Activated CD4-positive, alpha-beta T cell treated with anti-CD3 and anti-CD28 coated beads, Interleukin-2, amount 10 ng/mL, durations not matched to agents 24 days and 14 days (primary cell): ENCODE results near the gene ISOC2. TPM values are rescaled to one million over a fixed set of nuclear protein-coding genes. Genes with fewer than 3 reads are reported as not detected.
"Not testable (repeated sequence)": the region's sequence is repeated elsewhere in the genome, so short reads cannot be mapped to it uniquely, and the experiment has no call there.

ENCODE experiments used
- DNase-seq: peaks from one replicate; pipeline ENCODE4 v3.0.0; 2022
- H3K27ac Mint-ChIP-seq: one replicate; pipeline ENCODE4 v1.8.0; 2022; ENCODE audit warnings: mild to moderate bottlenecking, mixed read lengths
- H3K27me3 Mint-ChIP-seq: one replicate; pipeline ENCODE4 v1.8.0; 2022; ENCODE audit warnings: mixed read lengths
- H3K36me3 Mint-ChIP-seq: one replicate; pipeline ENCODE4 v1.8.0; 2022; ENCODE audit warnings: low read depth, mild to moderate bottlenecking, mixed read lengths
- H3K4me1 Mint-ChIP-seq: one replicate; pipeline ENCODE4 v1.8.0; 2021; ENCODE audit warnings: mixed read lengths
- H3K4me3 Mint-ChIP-seq: one replicate; pipeline ENCODE4 v1.8.0; 2022; ENCODE audit warnings: mild to moderate bottlenecking, moderate library complexity, mixed read lengths
- H3K9me3 Mint-ChIP-seq: one replicate; pipeline ENCODE4 v1.8.0; 2021; ENCODE audit warnings: mixed read lengths
- intact Hi-C: fragments of 100-400 bp; cut with micrococcal nuclease; formaldehyde crosslinking; loops from one replicate; pipeline ENCODE4 v1.15.1; 2023
- total RNA-seq: library from RNA; stranded (reverse); gene quantifications from 2 replicates; pipeline ENCODE4 v1.2.3, GENCODE V29; 2022

The ISOC2 gene
- total RNA-seq, 1 donor from 2014 or later: 35.2 TPM

GRCh38 chr19:55451965-55452748 lies 9.3 kb downstream of the ISOC2 start:
- no peak overlapping the region for H3K4me3 Mint-ChIP-seq

GRCh38 chr19:55451163-55451964 lies 10.1 kb downstream of the ISOC2 start:
- peaks cover 9% of the 10 kb centered on the region for H3K36me3 Mint-ChIP-seq
- H3K27ac Mint-ChIP-seq: no peak overlapping the region
- DNase-seq: no peak
- peaks cover 5% of the 10 kb centered on the region for H3K4me1 Mint-ChIP-seq
- no peaks in the 10 kb centered on the region for H3K9me3 Mint-ChIP-seq
- H3K27me3 Mint-ChIP-seq: peaks cover 30% of the 10 kb centered on the region
- intact Hi-C loops: no loop called here
- peak overlapping the region; percentile 47 for H3K4me3 Mint-ChIP-seq

More at GRCh38 chr19:55451965-55452748, 9.3 kb downstream of the ISOC2 start:
- Mint-ChIP-seq H3K27me3 (peaks cover 30% of the 10 kb centered on the region), H3K36me3 (peaks cover 9% of the 10 kb centered on the region), H3K9me3 (no peaks in the 10 kb centered on the region), H3K27ac (no peak overlapping the region), H3K4me1 (peaks cover 5% of the 10 kb centered on the region)
- no peak for DNase-seq
- intact Hi-C loops: no loop called here

DNA sequence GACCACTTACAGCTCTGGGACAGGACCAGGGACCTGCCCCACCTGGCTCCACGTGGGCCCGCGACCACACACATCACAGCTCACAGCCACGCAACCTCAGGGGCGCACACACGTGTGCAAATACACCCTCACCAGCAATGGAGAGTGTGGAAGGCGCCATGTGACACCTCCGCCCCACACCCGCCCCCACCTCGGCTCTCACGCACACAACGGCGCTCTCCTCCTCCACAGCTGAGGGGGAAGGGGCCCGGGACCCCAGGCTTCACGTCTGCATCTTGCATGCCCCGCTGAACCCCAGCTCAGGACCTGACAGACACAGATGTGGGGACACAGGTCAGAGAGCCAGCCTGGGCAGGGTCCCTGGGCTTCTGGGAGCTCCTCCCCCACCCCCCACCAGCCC lies 12.0 kb downstream of the ISOC2 start:
- Mint-ChIP-seq H3K4me3 (no peak overlapping the region), H3K4me1 (peaks cover 2% of the 10 kb centered on the region), H3K36me3 (peaks cover 6% of the 10 kb centered on the region), H3K27ac (no peak overlapping the region), H3K9me3 (no peaks in the 10 kb centered on the region), H3K27me3 (peaks cover 41% of the 10 kb centered on the region)
- intact Hi-C loops: no loop called here
- no peak for DNase-seq

DNA sequence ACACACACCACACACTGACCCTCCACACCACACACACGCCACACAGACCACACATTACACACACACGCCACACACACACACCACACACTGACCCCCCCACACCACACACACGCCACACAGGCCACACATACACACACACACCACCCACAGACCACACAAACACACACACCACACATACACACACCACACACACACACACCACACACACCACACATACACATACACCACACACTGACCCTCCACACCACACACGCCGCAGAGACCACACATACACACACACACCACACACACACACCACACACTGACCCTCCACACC lies 13.3 kb downstream of the ISOC2 start:
- H3K27ac Mint-ChIP-seq, DNase-seq, H3K4me1 Mint-ChIP-seq, H3K9me3 Mint-ChIP-seq, H3K4me3 Mint-ChIP-seq, H3K36me3 Mint-ChIP-seq, intact Hi-C loops: not testable (repeated sequence)
- H3K27me3 Mint-ChIP-seq: peaks cover 45% of the 10 kb centered on the region

DNA sequence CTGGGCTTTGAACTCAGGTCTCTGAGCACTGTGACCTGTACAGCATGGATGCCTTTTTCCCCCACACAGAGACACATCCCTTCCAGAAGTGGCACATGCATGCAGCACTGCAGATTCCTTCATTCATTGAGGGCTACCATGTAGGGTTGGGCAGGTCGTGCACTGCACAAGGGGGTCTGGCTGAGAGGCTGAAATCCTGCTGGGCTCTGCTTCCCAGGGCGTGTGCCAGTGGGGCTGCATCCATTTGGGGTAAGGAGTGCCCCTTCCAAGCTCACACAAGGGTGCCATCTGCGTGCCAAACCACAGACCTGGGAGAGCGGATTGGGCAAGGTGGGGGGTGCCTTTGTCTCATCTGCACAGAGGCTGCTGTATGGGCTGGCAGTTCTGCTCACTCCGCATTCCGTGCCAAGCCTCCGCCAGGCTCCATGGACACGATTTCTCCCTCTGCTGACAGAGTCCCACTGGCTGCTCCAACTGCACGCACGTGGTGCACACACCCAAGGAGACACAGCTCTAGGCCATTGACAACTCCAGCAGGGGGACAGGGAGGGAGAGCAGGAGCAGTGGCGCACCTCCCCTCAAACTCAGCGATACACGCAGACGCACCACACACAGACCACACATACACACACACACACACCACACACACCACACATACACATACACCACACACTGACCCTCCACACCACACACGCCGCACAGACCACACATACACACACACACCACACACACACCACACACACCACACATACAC lies 13.8 kb downstream of the ISOC2 start:
- intact Hi-C loops: no loop called here
- Mint-ChIP-seq H3K36me3 (no peaks in the 10 kb centered on the region), H3K27me3 (peaks cover 45% of the 10 kb centered on the region), H3K27ac (no peak overlapping the region), H3K9me3 (no peaks in the 10 kb centered on the region), H3K4me3 (no peak overlapping the region), H3K4me1 (peaks cover 3% of the 10 kb centered on the region)
- DNase-seq: peak; percentile 62

DNA sequence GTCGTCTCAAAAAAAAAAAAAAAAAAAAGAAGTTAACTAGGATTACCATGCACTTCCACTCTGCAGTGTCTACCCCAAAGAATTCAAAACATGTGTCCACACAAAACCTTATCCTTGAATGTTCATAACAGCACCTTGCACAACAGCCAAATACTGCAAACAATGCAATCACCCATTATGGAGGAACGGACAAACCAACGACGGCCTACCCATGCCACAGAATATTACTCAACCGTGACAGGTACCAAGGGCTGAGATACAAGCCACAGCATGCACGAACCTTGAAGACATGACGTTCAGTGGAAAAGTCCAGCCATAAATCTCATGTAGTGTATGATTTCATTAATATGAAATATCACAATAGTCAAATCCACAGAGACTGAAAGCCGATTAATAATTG lies 15.4 kb downstream of the ISOC2 start:
- Mint-ChIP-seq H3K9me3 (no peaks in the 10 kb centered on the region), H3K4me3 (no peak overlapping the region), H3K27me3 (peaks cover 48% of the 10 kb centered on the region), H3K27ac (no peak overlapping the region), H3K36me3 (peaks cover under 1% of the 10 kb centered on the region), H3K4me1 (peaks cover 9% of the 10 kb centered on the region)
- intact Hi-C loops: no loop called here
- DNase-seq: no peak

- H3K9me3 Mint-ChIP-seq: no peaks in the 10 kb centered on the region
Observed at GRCh38 chr19:55444646-55445045, 16.8 kb downstream of the ISOC2 start.

DNA sequence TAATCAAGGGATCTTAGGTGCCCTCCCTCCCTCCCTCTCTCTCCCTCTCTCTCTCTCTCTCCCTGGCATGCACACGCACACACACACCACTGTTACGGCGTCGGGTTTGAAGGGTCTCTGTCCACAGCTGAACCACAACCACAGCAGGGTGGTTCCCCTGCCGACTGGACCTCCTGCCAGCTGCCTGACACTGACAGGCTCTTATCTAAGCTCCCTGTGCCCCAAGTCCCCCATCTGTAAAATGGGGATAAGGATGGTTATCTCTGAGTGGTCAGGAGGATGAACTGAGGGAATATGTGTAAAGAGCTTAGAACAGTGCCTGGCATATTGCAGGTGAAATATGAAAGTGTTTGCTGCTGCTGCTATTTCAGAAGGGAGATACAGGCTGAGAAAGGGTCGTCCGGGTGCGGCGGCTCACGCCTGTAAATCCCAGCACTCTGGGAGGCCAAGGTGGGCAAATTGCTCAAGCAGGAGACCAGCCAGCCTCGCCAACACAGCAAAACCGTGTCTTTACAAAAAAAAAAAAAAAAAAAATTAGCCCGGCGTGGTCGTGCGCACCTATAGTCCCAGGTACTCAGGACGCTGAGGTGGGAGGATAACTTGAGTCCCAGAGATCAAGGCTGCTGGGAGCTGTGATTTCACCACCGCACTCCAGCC lies 17.5 kb downstream of the ISOC2 start:
- peaks cover 56% of the 10 kb centered on the region for H3K27me3 Mint-ChIP-seq
- no peak overlapping the region for H3K27ac Mint-ChIP-seq
- intact Hi-C loops: loop anchor here (5.0 kb wide), 1 partner anchor 282 kb away; no protein-coding TSS in a partner anchor
- peaks cover 13% of the 10 kb centered on the region for H3K4me1 Mint-ChIP-seq
- no peak overlapping the region for H3K4me3 Mint-ChIP-seq
- H3K36me3 Mint-ChIP-seq: peaks cover 2% of the 10 kb centered on the region
- no peaks in the 10 kb centered on the region for H3K9me3 Mint-ChIP-seq
- no peak for DNase-seq

More at GRCh38 chr19:55444646-55445045, 16.8 kb downstream of the ISOC2 start:
- intact Hi-C loops: loop anchor here (5.0 kb wide), 1 partner anchor 282 kb away; no protein-coding TSS in a partner anchor
- Mint-ChIP-seq H3K36me3 (peaks cover 2% of the 10 kb centered on the region), H3K4me1 (peaks cover 13% of the 10 kb centered on the region), H3K27me3 (peaks cover 49% of the 10 kb centered on the region), H3K27ac (no peak overlapping the region), H3K4me3 (no peak overlapping the region)
- DNase-seq: no peak

DNA sequence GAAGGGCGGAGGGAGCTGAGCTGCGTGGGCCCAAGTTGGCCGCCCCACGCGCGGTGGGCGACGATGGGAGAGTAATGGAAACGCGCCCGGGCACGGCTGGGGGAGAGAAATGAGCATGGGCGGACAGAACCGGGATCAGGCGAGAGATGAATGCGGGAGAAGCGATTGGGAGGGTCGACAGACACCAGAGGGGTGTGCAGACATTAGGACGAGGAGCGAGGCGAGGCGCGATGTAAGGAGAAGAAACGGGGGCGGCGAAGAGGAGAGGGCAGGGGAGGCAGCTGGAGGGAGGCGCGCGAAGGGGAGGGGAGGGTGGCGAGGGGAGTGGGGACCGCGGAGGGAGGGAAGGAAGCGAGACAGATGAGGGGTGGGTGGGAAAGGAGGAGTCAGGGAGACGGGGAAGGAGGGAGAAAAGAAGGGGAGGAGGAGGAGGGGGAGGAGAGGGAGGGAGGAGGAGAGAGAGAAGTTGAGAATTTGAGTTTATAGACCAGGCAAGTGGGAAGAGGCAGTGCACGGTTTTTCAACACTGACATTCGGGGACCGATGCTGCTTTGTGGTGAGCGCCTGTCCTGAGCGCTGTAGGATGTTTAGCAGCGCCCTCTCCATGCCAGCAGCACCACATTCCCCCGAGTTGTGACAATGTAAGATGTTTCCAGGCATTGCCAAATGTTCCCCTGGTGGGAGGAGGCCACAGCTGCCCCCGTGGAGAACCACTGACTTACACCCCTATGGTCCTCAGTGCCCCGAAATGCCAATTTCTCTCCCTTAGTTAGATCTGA lies 18.2 kb downstream of the ISOC2 start, which contains the start of gene SHISA7:
TSS of gene SHISA7 (minus strand) at position 256 of the 779 bp plus-strand sequence. CDS start 437 bp downstream, outside the sequence.
- Mint-ChIP-seq H3K36me3 (peaks cover 2% of the 10 kb centered on the region), H3K27me3 (peaks cover 58% of the 10 kb centered on the region), H3K4me3 (no peak within 1 kb of the TSS), H3K27ac (no peak within 1 kb of the TSS), H3K4me1 (peaks cover 13% of the 10 kb centered on the region), H3K9me3 (no peaks in the 10 kb centered on the region)
- DNase-seq: no peak
- intact Hi-C loops: loop anchor here (5.0 kb wide), 1 partner anchor 281 kb away; no protein-coding TSS in a partner anchor

DNA sequence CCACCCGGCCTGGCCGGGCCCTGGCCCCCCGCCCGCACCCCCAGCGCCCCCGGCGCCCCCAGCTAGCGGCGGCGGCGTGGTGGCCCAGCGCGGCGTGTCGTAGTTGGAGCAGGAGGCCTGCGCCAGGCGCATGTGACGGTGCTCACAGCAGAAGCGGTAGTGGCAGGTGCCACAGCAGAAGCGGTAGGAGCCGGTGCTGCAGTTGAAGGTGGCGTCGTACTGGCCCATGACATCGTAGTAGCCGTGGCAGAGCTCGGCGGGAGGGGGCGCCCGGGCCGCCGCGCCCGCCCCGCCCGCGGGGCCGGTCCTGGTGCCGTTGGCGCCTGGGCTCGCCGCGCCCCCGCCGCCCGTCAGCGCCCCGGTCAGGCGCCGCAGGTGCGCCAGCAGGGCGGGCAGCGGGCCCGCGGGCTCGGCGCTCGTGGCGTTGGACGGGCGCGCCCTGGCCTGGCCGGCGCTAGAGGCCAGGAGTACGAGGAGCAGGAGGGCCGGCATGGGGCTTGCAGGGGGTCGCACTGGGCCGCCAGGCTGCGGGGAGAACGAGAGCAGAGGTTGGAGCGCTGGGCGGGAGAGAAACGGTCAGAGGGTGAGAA lies 19.0 kb downstream of the ISOC2 start:
- intact Hi-C loops: loop anchor here (5.0 kb wide), 1 partner anchor 280 kb away; no protein-coding TSS in a partner anchor
- Mint-ChIP-seq H3K9me3 (no peaks in the 10 kb centered on the region), H3K4me1 (peaks cover 13% of the 10 kb centered on the region), H3K27ac (no peak overlapping the region), H3K36me3 (peaks cover 2% of the 10 kb centered on the region), H3K4me3 (no peak overlapping the region), H3K27me3 (peaks cover 59% of the 10 kb centered on the region)
- DNase-seq: no peak

GRCh38 chr19:55441692-55442321 lies 19.6 kb downstream of the ISOC2 start:
- no peak for DNase-seq
- Mint-ChIP-seq H3K9me3 (no peaks in the 10 kb centered on the region), H3K4me1 (peaks cover 14% of the 10 kb centered on the region), H3K27ac (peak overlapping the region; percentile 3), H3K27me3 (peaks cover 65% of the 10 kb centered on the region), H3K4me3 (peak overlapping the region; percentile 8), H3K36me3 (peaks cover 2% of the 10 kb centered on the region)
- intact Hi-C loops: loop anchor here (5.0 kb wide), 1 partner anchor 280 kb away; no protein-coding TSS in a partner anchor

DNA sequence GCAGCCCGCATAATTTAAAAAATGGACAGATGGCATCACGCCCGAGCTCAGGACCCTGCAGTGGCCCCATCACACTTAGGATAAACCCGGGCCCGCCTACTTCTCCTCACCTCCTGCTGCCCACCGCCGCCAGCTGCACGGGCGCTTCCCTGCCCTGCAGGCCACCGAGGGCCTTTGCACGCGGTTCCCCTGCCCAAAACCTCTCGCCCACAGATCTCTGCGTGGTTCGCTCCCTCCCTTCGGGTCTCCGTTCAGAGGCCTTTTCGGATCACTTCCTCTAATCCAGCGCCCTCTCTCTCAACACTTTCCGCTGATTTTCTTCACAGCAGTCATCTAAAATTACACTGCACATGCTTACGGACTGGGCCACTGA lies 20.1 kb downstream of the ISOC2 start:
- H3K27ac Mint-ChIP-seq: peak overlapping the region; percentile 3
- peaks cover 2% of the 10 kb centered on the region for H3K36me3 Mint-ChIP-seq
- peaks cover 69% of the 10 kb centered on the region for H3K27me3 Mint-ChIP-seq
- H3K9me3 Mint-ChIP-seq: no peaks in the 10 kb centered on the region
- intact Hi-C loops: loop anchor here (5.0 kb wide), 1 partner anchor 279 kb away; no protein-coding TSS in a partner anchor
- DNase-seq: no peak
- peak overlapping the region; percentile 8 for H3K4me3 Mint-ChIP-seq
- peaks cover 14% of the 10 kb centered on the region for H3K4me1 Mint-ChIP-seq
